ENCODE results near the gene TNXB.

TNXB gene, protein sequence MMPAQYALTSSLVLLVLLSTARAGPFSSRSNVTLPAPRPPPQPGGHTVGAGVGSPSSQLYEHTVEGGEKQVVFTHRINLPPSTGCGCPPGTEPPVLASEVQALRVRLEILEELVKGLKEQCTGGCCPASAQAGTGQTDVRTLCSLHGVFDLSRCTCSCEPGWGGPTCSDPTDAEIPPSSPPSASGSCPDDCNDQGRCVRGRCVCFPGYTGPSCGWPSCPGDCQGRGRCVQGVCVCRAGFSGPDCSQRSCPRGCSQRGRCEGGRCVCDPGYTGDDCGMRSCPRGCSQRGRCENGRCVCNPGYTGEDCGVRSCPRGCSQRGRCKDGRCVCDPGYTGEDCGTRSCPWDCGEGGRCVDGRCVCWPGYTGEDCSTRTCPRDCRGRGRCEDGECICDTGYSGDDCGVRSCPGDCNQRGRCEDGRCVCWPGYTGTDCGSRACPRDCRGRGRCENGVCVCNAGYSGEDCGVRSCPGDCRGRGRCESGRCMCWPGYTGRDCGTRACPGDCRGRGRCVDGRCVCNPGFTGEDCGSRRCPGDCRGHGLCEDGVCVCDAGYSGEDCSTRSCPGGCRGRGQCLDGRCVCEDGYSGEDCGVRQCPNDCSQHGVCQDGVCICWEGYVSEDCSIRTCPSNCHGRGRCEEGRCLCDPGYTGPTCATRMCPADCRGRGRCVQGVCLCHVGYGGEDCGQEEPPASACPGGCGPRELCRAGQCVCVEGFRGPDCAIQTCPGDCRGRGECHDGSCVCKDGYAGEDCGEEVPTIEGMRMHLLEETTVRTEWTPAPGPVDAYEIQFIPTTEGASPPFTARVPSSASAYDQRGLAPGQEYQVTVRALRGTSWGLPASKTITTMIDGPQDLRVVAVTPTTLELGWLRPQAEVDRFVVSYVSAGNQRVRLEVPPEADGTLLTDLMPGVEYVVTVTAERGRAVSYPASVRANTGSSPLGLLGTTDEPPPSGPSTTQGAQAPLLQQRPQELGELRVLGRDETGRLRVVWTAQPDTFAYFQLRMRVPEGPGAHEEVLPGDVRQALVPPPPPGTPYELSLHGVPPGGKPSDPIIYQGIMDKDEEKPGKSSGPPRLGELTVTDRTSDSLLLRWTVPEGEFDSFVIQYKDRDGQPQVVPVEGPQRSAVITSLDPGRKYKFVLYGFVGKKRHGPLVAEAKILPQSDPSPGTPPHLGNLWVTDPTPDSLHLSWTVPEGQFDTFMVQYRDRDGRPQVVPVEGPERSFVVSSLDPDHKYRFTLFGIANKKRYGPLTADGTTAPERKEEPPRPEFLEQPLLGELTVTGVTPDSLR (N-terminal part only)

DNA sequence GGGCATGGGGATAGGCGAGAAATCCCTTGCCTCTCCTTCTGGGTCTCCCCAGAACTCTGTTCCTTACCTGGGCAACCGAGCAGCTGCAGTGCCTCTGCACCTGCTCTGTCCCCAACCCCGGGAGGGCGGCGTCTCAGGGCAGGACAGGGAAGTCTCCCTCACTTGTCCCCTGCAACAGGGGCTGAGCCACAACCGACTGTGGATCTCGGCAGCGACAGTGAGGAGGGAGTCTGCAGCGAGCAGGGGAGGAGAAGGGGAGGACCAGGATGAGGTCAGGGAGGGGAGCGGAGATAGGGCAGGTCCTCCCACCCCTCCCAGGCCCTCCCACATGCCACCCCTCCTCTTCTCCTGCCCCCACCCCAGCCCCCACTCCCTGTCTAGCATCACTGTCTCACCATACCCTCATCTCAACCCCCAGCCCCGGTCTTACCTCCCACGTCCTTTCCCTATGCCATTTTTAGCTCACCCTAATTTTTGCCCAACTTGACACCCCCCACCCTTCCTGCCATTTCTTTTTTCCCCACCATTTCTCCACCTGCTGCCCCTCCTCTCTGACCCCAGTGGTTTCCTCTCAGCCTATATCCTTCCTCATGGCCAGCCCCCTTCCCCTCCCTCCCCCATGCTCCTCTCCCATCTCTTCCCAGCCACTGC lies at the start of gene TNXB:
TSS of gene TNXB (minus strand) at position 225 of the 651 bp plus-strand sequence. CDS start 11,140 bp downstream, outside the sequence.
- no peak for DNase-seq (ENCODE audit: low read depth, low spot score)

DNA sequence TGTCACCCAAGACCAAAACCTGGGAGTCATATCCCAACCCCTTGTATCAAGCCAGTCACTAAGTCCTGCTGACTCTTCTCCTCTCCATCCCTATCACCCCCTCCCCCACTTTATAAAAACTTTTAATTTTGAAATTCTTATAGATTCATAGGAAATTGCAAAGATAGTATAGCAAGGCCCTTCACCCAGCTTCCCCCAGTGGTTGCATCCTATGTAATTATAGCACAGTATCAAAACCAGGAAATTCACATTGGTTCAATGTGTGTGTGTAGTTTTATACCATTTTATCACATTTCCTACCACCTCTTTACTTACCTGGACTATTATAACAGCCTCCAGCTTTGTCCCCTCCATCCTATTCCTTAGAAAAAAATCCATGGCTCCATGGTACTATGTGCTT lies 48.9 kb upstream of the TNXB start:
- DNase-seq (ENCODE audit: low read depth, low spot score): no peak

DNA sequence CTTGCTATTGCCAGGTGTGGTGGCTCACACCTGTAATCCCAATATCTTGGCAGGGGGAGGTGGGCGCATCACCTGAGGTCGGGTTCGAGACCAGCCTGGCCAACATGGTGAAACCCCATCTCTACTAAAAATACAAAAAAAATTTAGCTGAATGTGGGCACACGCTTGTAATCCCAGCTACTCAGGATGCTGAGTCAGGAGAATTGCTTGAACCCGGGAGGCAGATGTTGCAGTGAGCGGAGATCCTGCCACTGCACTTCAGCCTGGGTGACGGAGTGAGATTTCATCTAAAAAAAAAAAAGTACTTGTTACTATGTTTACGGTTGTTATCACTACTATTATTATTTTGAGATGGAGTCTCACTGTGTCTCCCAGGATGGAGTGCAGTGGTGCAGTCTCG lies 47.8 kb upstream of the TNXB start:
- DNase-seq (ENCODE audit: low read depth, low spot score): no peak

DNA sequence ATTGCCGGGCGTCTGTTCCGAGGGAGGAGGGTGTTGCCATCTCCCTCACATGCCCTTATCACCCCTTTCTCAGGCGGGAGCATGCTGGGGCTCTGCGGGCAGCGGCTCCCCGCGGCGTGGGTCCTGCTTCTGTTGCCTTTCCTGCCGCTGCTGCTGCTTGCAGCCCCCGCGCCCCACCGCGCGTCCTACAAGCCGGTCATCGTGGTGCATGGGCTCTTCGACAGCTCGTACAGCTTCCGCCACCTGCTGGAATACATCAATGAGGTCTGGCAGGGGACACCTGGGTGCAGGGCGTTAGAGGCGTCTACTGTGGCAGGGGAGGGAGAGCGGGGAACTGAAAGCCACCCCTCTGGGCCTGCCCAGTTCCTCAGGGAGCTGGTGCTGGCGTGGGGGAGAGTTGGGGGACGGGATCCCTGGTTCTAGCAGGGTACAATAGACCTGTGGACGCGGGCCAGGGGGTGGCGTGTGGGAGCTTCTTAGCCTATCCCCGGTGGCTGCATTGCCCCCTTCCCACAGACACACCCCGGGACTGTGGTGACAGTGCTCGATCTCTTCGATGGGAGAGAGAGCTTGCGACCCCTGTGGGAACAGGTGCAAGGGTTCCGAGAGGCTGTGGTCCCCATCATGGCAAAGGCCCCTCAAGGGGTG lies 45.5 kb upstream of the TNXB start:
- peak; percentile 26 for DNase-seq (ENCODE audit: low read depth, low spot score)

DNA sequence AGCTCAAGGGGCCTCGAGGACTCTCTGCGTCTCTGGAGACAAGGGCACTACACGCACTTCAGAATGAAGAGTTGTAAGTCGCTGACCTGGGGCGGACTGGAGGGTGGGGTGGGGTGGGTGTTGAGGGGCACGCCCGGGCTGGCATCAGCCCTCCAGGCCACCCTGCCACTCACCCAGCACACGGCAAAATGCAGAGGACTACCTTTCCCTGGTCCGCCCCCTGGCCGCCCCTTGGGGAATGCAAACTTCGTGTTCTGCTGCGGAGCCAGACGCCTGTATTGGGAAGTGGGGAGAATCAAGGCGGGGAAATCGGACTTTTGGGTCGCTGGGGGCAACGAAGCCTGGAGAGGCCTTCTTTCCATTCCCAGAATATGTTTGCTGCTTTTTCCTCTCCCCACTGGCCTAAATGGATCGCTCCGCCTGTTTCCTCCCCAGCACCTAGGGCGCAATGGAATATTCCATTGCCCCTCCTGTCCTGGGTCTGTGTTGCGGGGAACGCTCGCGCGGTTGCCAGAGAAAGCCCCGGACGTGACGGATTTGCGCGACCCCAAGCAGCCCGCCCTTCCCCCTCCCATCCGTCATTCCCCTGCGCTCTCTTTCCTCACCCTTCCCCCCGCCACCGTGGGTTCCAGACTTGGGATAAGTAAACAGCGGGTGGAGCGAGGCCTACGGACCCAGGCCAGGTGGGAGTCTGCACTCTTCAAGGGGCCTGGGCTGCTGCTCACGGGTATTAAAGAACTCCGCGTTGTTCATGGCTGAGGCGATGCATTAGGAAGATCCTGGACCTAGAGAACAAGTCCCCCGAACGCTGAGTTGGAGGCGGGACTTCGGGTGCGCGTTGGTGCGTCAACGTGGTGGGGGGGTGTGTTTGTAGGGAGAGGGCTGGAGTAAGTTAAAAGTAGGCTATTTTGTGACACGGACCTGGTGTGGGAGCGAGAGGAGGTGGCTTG lies 44.7 kb upstream of the TNXB start, which contains the start of gene PPT2:
TSS of gene PPT2 (plus strand) at position 578 of the 950 bp plus-strand sequence. CDS start 454 bp downstream, outside the sequence.
- peak; percentile 36 for DNase-seq (ENCODE audit: low read depth, low spot score)

DNA sequence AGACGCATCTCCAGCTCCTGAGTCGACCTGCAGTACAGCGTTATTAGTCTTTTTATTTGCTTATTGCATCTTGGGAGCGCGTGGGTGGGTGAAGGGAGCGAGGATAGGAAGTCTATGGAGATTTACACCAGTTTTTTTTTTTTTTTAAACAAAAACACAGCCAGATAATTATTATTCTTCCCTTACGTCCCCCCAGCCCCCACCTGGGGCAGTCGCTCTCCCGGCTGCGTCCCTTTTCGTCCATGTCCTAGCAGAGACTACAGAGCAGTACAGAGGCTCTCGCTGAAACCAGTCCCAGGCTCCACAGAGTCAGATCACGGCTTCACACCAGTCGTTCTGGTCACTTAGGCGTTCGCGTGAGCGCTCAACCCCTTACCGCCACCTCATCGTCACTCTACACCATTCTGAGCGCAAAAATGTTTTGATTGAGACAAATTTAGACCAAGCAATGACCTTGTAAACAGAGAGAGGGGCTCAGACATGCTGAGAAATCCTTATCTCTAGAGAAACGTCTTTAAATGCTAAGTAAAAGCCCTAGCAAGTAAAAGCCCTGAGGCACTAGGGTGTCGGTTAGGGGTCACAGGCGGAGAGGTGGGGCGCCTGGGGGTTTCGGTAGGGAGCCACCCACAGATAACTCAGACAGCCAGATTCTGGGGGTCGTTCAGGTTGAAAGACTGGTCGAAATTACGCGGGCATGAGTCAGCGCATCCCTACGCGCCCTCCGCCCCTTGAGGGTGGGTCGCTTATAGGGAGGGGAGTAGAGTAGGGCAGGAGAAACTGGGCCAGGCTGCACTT lies 43.8 kb upstream of the TNXB start:
- no peak for DNase-seq (ENCODE audit: low read depth, low spot score)

DNA sequence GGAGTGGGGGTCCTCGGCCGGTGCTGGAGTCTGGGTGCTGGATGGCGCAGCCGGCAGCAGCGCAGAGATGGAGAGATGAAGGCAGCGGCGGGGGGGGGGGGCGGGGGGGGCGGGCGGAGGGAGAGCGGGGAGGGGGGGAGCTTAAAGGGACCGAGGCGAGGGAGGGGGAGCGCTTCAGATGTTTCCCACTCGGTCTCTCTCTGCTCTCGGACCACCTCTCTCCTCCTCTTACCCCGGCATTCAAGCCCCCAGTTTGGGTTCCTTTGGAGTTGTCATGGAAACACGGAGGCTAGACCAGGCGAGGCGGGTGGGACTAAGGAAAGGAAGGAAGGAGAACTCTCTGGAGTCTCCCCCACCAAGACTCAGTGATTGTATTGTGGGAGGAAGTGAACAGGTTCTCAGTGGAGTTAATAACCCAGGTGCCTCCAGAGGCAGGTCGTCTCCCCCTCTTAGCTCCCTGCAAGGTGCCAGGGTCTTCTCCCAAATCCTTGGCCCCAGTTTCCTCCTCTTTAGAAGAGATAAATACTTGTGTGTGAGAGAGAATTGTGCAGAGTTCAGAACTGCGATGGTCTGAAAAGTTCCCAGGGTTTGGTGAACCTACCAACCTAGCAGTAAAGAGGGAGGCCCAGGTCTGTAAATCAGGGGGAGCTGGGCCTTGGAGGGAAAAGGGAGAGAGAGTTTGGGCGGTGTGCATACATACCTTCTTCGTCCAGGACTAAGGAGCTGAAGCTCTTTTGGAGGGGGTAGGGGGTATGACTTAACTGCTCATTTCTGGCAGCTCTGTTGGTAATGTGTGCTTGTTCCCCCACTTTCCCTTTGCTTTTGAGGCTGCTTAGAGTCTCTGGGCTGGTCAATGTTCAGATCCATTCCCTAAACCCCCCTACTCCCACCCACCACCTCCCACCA lies 43.0 kb upstream of the TNXB start, which contains the start of gene PRRT1:
TSS of gene PRRT1 (minus strand) at position 77 of the 906 bp plus-strand sequence. CDS start 112 bp downstream, outside the sequence.
- DNase-seq (ENCODE audit: low read depth, low spot score): no peak

DNA sequence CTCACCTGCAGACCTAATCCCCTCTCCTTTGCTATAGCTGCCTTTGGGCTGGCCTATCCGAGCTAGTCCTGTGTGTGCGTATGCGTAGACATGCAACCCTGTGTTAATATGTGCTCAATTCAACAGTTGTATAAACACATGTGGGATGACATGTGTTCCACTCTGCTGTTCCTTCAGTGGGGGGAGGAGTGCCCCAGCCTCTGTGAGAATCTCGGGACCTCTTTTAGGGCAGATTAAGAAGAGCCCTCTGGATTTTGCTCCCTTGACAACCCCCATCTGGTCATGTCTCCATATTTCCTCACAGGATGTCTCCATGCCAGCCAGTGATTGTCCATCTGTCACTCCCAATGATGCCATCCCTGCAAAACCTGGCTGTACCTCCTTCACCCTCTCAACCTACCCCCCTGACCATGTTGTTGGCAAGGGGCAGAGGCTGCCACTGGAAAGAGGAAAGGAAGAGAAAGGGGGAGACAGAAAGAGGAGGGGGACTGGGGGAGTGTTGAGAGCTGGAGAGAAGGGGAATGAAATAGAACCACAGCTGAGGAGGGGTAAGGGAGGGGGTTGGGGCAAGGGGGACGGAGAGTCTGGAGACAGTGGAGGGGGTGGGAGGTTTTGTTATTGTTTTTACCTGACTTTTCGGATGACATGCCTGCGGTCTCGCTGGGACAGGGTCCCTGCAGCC lies 42.2 kb upstream of the TNXB start:
- no peak for DNase-seq (ENCODE audit: low read depth, low spot score)

DNA sequence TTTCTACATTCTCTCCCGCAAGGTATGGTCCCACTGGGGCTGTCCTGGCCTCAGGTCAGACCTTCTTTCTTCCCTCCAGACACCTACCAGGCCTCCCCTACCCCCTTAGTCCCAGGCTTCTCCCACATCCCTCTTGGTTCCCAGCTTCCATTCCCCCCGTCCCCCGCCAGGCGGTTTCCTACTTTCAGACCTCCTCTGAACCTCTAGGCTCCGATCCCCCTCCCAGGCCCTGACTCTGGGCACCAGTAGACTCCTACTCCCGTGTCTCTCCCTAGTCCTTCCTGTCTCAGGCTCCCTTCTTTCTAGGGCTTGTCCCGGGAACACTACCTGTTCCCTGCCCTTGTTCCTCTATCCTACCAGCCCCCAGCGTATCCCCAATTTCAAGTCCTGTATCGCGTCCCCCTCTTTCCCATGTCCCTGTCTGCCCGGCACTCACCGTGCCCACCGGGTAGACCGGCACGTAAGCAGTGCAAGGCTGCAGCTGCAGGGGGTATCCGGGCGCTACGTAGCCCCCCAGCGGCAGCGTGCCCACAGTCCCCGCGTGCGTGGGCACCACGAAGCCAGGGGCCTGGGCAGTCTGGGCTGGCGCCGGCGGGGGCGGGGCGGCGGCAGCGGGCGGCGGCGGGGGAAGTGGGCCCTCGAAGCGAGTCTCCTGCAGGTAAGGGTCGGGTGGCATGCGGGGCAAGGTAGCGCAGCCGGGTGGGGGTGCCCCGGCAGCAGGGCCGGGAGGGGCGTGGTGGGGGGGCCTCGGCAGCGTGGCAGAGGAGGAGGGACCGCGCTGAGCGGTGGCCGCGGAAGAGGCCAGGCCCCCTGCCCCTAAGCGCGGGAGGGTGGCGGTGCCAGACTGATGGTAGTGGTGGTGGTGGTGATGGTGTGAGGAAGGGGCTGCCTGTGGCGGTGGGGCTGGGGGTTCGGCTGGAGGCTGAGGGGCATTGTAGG lies 41.1 kb upstream of the TNXB start:
- no peak for DNase-seq (ENCODE audit: low read depth, low spot score)

DNA sequence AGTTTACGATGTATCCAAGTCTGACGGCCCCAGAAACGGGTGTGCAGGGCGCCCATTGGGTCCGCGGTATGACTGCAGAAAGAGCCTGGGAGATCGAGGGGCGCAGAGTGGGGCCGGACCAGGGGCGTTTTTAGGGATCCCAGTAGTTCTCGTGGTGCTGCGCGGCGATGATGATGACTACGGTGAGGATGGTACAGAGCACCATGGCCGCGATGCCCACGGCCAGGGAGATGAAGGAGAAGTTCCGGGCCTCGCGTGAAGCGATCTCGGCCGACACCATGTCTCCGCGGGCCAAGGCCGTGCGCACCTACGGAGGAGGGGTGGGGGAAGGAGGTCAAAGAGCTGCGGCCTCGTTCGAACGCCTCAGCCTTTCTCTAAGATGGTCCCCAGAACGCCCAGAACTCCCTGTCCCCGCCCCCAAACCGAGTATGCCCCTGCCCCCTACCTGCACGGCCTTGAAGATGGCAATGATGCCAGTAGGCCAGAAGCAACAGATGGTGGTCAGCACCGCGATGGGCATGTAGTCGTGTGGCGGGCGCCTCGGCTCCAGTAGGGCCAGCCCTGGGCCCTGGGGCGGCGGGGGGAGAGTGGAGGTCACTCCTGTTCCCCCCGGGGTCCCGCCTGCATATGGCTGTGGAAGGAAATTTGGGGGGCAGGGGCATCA lies 40.1 kb upstream of the TNXB start:
- DNase-seq (ENCODE audit: low read depth, low spot score): no peak

DNA sequence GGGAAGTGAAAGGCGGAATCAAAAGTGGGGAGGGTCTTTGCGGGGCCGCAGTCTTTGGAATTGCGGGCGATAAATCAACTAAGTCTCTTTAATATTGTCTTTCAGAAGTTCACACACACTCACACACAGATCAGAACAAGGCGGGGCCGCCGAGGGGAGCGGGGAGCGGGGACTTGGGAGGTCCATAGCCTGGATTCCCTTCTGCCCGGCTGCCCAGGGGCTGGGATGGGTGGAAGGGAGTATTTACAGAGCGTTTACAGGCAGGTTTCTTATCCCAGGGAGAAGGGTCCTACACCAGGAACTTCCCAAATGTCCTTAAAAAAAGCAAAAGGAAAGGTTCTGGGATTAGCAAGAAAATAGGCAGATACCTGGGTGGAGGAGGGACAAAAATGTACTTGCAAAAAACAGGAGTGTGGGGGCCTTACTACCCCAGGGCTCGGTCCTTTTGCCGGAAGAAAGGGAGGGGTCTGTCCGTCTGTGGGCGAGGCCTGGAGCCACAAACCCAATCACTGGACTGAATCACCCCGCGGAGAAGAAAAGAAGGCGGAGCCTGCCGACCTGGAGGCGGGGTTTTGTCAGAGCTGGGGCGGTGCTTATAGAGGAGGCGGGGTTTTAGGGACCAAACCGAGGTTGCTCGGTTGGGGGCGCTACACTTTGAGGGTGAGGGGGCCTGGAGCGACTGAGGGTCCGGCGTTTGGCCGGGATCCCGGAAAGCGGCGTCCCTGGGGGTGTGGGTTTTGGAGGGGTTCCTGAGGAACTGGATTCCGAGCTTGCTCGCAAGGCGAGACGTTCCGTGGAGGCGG lies 39.4 kb upstream of the TNXB start:
- peak; percentile 34 for DNase-seq (ENCODE audit: low read depth, low spot score)

DNA sequence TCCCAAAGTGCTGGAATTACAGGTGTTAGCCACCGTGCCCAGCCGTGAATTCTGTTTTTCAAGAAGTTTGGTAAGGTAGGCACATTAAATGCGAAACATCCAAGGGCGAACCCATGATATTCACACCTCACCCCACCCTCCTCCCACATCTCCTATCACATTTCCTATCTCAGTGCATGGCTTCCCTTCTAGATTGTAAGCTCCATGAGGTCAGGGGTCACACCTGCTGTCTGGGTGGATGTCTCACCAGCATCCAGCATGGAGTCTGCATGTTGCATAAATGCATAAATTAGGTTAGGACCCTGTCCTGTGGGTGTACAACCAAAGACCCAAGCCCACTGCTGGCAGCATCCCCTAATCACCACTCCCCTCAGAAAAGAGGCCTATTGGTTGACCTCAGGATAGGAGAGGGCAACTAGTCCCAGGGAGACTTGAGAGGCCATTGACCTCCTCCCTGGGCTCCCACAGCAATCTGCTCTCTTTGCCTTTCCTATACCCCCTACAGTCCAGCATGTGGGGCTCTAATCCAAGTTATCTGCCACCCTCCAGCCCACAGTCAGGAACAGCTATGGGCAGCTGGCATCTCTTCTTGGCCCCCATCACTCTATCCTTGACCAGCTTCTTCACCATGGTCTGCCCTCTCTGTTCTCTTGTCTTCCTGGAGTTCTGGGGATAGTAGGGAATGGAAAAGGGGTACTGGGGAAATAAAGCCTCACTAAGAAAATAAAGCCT lies 38.4 kb upstream of the TNXB start:
- no peak for DNase-seq (ENCODE audit: low read depth, low spot score)

DNA sequence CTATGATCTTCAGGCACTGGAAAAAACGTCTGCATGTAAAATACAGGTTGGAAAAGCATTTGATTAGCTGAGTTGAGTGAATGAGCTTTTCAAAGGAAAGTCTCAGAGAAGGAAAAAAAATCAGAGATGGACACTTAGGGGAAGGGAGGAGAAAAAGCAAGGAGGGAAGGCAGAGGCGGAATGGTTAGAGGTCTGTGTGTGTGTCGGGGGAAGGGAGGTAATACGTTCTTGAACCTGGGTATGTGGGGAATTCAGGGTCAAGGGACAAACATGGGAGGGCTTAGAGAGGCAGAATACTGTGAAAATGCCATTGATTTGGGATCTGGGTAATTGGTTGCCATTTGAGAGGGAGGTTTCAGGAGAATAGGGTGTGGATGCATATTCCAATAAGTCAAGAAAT lies 37.5 kb upstream of the TNXB start:
- DNase-seq (ENCODE audit: low read depth, low spot score): no peak

DNA sequence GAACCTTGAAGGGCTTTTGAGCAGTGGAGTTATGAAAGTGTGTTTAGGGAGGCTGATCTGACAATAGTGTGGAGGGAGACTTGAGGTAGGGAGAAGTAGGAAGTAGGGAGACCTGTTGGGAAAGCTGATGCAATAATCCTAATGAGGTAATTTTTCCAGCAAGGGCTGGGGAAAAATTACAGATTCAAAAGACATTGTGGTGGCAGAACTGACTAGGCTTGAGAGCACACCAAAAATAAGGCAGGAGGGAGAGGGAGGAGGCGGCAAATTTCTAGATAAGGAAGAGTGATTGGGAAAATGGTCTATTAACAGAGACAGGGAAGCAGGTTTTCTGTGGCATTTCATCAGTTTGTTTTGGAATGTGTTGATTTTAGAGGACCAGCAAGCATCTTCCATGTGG lies 37.1 kb upstream of the TNXB start:
- no peak for DNase-seq (ENCODE audit: low read depth, low spot score)
